HG02852 (cell line): ENCODE measurements around the gene FOSB.
A peak's percentile ranks its signal among the peaks of the same experiment; 100 is the strongest.

ENCODE experiments used
- ATAC-seq: cut with Tn5 transposase; IDR thresholded peaks from one replicate; pipeline ENCODE4 v1.9.1; 2021; ENCODE audit warnings: mild to moderate bottlenecking, moderate library complexity; ENCODE audit not compliant: unreplicated experiment

The FOSB gene

GRCh38 chr19:45478454-45479238, 10.8 kb downstream of the FOSB start:
- peak; percentile 75 for ATAC-seq

GRCh38 chr19:45483033-45483432, 15.2 kb downstream of the FOSB start:
- ATAC-seq, result no peak

GRCh38 chr19:45484273-45484945, 16.6 kb downstream of the FOSB start:
- no peak for ATAC-seq

GRCh38 chr19:45485305-45486077, 17.7 kb downstream of the FOSB start:
- peak; percentile 83 for ATAC-seq

GRCh38 chr19:45488708-45489107, 20.9 kb downstream of the FOSB start:
- no peak for ATAC-seq

- ATAC-seq, result no peak
Observed at GRCh38 chr19:45489216-45489855, 21.5 kb downstream of the FOSB start.

GRCh38 chr19:45492137-45492626, 24.4 kb downstream of the FOSB start:
- no peak for ATAC-seq

- ATAC-seq, result no peak
Observed at GRCh38 chr19:45492627-45493470, 25.1 kb downstream of the FOSB start.

GRCh38 chr19:45494261-45494916, 26.6 kb downstream of the FOSB start:
- ATAC-seq, result no peak

GRCh38 chr19:45495178-45495577, 27.4 kb downstream of the FOSB start:
- no peak for ATAC-seq

GRCh38 chr19:45496349-45496953, 28.7 kb downstream of the FOSB start:
- ATAC-seq, result no peak

- ATAC-seq, result no peak
Observed at GRCh38 chr19:45497791-45498190, 30.0 kb downstream of the FOSB start.

GRCh38 chr19:45498411-45499195, 30.8 kb downstream of the FOSB start, which contains the start of gene PPM1N:
Gene PPM1N, plus strand, starts transcription at chr19:45498443. Its CDS starts 30 bp downstream, at chr19:45498473.
- no peak for ATAC-seq

- no peak for ATAC-seq
Observed at GRCh38 chr19:45499196-45500180, 31.7 kb downstream of the FOSB start.

GRCh38 chr19:45500918-45501729, 33.3 kb downstream of the FOSB start:
- ATAC-seq, result no peak

- no peak for ATAC-seq
Observed at GRCh38 chr19:45501730-45502014, 33.9 kb downstream of the FOSB start.
